HCT116 (cell line): ENCODE results near the gene GTF2I.

Source experiments
- YY1 ChIP-seq: IDR thresholded peaks from 2 replicates; pipeline ENCODE4 v1.6.1; 2011; ENCODE audit warnings: low read length, low read depth, moderate library complexity, mild to moderate bottlenecking; ENCODE audit not compliant: insufficient replicate concordance; ENCODE audit errors: extremely low read depth
- TF ChIP-seq, protein P1 (sequence below), 3 experiments: fragments of 200-600 bp in 1 of 3; sonication (generic) in 1 of 3; IDR thresholded peaks in 2 of 3; conservative IDR thresholded peaks in 1 of 3; 2 replicates each; pipeline ENCODE4 v1.5.1; 2012 to 2017; ENCODE audit warnings: low read depth in 2 of 3, low read length in 2 of 3, antibody characterized with exemption in 1 of 3, borderline replicate concordance in 1 of 3, control low read depth in 1 of 3, mild to moderate bottlenecking in 1 of 3, mixed read lengths in 1 of 3, mixed run types in 1 of 3, moderate library complexity in 1 of 3; ENCODE audit not compliant: insufficient read depth in 1 of 3

DNA sequence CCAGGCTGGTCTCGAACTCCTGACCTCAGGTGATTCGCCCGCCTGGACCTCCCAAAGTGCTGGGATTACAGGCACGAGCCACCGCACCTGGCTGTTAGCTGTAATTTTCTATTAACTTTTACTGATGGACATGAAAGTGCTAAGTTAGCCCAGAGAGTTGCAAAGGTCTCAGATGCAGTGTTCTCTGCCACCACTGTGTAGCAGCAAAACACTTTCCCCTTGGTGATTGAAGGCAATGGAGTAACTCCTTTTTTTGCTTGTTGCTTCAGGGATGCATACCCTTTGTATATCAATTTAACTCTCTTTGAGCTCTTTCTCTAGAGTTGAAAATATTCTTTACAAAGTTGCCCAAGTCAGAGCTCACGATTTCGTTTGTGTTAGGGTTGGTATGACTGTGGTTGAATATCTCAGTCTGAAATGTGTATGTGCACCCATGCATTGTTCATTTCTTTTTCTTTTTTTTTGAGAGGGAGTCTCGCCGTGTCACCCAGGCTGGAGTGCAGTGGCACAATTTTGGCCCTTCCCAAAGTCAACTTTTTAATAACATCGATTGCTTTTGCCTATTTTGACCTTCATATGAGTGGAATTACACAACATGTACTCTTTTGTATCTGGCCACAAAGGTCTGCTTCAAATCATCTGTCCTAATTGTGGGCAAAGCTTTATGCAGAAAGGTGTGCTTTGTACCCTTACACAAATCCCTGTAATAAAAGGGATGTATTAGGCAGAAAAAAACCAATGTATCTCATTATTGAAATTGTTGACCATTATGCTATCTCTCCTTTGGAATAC lies 52.6 kb downstream of the GTF2I start:
- TF ChIP-seq, protein P1, sequence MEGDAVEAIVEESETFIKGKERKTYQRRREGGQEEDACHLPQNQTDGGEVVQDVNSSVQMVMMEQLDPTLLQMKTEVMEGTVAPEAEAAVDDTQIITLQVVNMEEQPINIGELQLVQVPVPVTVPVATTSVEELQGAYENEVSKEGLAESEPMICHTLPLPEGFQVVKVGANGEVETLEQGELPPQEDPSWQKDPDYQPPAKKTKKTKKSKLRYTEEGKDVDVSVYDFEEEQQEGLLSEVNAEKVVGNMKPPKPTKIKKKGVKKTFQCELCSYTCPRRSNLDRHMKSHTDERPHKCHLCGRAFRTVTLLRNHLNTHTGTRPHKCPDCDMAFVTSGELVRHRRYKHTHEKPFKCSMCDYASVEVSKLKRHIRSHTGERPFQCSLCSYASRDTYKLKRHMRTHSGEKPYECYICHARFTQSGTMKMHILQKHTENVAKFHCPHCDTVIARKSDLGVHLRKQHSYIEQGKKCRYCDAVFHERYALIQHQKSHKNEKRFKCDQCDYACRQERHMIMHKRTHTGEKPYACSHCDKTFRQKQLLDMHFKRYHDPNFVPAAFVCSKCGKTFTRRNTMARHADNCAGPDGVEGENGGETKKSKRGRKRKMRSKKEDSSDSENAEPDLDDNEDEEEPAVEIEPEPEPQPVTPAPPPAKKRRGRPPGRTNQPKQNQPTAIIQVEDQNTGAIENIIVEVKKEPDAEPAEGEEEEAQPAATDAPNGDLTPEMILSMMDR (IDR thresholded peaks at IDR 0.05 in 2 of 3, conservative IDR thresholded peaks at IDR 0.05 in 1 of 3; ENCODE audit: borderline replicate concordance in 1 of 3, insufficient read depth in 1 of 3, low read depth in 2 of 3, low read length in 2 of 3): peak in 2 of 3 experiments; percentile 17 to 28; a peak in 2 of 6 replicates
- TF ChIP-seq YY1: no peak
